ENCODE results near the gene GAS6.
"Not testable (repeated sequence)": the region's sequence is repeated elsewhere in the genome, so short reads cannot be mapped to it uniquely, and the experiment has no call there.

Gene GAS6

DNA sequence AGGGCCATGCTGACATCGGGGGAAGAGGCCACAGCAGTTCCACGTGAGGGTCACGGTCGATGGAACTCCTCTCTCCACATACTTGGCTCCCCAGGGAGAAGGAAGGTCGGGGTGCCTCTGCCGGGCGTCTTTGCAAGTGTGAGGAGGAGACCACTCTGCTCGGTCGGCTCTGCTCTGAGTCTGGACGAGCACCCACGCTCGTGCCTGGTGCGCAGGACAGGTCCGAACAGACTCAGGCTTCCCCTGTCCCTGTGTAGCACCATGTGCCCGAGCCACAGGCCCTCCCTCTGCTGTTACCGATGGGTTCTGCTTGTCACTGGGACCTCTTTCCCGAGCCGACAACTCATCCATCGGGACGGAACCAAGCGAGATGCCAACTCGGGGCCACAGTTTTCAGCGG lies 69.8 kb downstream of the GAS6 start:
- no peak overlapping the region for H3K27ac ChIP-seq (ENCODE audit: low read length)
- no peak overlapping the region for H3K4me3 ChIP-seq (ENCODE audit: low read length in 2 of 2)
- H3K27me3 ChIP-seq (ENCODE audit: control insufficient read depth in 1 of 2, insufficient read depth in 2 of 2, low read length in 2 of 2), result peaks cover 0 to 8% of the 10 kb centered on the region in 2 donors

DNA sequence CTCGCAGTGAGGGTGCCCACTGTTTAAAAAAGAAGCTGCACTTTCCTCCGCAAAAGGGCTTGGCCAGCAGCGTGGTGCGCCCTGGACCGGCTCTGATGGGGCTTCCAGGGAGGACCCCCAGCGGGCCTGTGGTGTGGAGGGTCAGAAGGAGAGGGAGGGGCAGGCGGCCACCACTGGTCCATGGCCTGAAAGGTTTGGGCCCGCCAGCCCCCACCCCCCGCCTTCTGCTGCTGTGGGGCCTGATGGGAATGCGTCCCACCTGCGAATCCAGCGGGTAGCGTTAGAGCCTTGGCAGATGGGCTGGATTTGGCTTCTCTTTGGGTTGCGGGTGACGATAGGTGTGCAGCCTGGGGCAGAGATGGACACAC lies 70.2 kb downstream of the GAS6 start:
- Histone ChIP-seq H3K27ac (ENCODE audit: low read length) (no peak overlapping the region), H3K36me3 (ENCODE audit: control insufficient read depth in 2 of 2, insufficient read depth in 2 of 2, low read length in 2 of 2) (no peaks in the 10 kb centered on the region), H3K4me1 (ENCODE audit: control insufficient read depth, insufficient read depth, low read length) (no peaks in the 10 kb centered on the region), H3K4me3 (ENCODE audit: low read length in 2 of 2) (no peak overlapping the region), H3K27me3 (ENCODE audit: control insufficient read depth in 1 of 2, insufficient read depth in 2 of 2, low read length in 2 of 2) (peaks cover 0 to 8% of the 10 kb centered on the region in 2 donors), H3K9ac (ENCODE audit: low read length in 2 of 2) (no peak overlapping the region), H3K9me3 (ENCODE audit: control insufficient read depth in 2 of 2, low read length in 2 of 2) (no peaks in the 10 kb centered on the region)

More for the DNA sequence above, 69.8 kb downstream of the GAS6 start:
- no peaks in the 10 kb centered on the region for H3K4me1 ChIP-seq (ENCODE audit: control insufficient read depth, insufficient read depth, low read length)
- no peaks in the 10 kb centered on the region for H3K9me3 ChIP-seq (ENCODE audit: control insufficient read depth in 2 of 2, low read length in 2 of 2)
- H3K36me3 ChIP-seq (ENCODE audit: control insufficient read depth in 2 of 2, insufficient read depth in 2 of 2, low read length in 2 of 2), result no peaks in the 10 kb centered on the region
- no peak overlapping the region for H3K9ac ChIP-seq (ENCODE audit: low read length in 2 of 2)

- Histone ChIP-seq H3K9me3 (ENCODE audit: control insufficient read depth in 2 of 2, low read length in 2 of 2) (no peaks in the 10 kb centered on the region), H3K27me3 (ENCODE audit: control insufficient read depth in 1 of 2, insufficient read depth in 2 of 2, low read length in 2 of 2) (peaks cover 0 to 8% of the 10 kb centered on the region in 2 donors), H3K4me1 (ENCODE audit: control insufficient read depth, insufficient read depth, low read length) (no peaks in the 10 kb centered on the region), H3K9ac (ENCODE audit: low read length in 2 of 2) (no peak overlapping the region), H3K4me3 (ENCODE audit: low read length in 2 of 2) (no peak overlapping the region), H3K36me3 (ENCODE audit: control insufficient read depth in 2 of 2, insufficient read depth in 2 of 2, low read length in 2 of 2) (no peaks in the 10 kb centered on the region), H3K27ac (ENCODE audit: low read length) (no peak overlapping the region)
Measured at GRCh38 chr13:113792886-113793717, 70.8 kb downstream of the GAS6 start.

GRCh38 chr13:113792236-113792770 lies 71.6 kb downstream of the GAS6 start:
- H3K9me3 ChIP-seq (ENCODE audit: control insufficient read depth in 2 of 2, low read length in 2 of 2), result no peaks in the 10 kb centered on the region
- H3K36me3 ChIP-seq (ENCODE audit: control insufficient read depth in 2 of 2, insufficient read depth in 2 of 2, low read length in 2 of 2), result no peaks in the 10 kb centered on the region
- no peak overlapping the region for H3K9ac ChIP-seq (ENCODE audit: low read length in 2 of 2)
- no peak overlapping the region for H3K4me3 ChIP-seq (ENCODE audit: low read length in 2 of 2)
- H3K27me3 ChIP-seq (ENCODE audit: control insufficient read depth in 1 of 2, insufficient read depth in 2 of 2, low read length in 2 of 2), result peaks cover 0 to 10% of the 10 kb centered on the region in 2 donors
- H3K27ac ChIP-seq (ENCODE audit: low read length), result no peak overlapping the region
- no peaks in the 10 kb centered on the region for H3K4me1 ChIP-seq (ENCODE audit: control insufficient read depth, insufficient read depth, low read length)

GRCh38 chr13:113791761-113792160 lies 72.1 kb downstream of the GAS6 start:
- H3K9me3 ChIP-seq (ENCODE audit: control insufficient read depth in 2 of 2, low read length in 2 of 2), result no peaks in the 10 kb centered on the region

DNA sequence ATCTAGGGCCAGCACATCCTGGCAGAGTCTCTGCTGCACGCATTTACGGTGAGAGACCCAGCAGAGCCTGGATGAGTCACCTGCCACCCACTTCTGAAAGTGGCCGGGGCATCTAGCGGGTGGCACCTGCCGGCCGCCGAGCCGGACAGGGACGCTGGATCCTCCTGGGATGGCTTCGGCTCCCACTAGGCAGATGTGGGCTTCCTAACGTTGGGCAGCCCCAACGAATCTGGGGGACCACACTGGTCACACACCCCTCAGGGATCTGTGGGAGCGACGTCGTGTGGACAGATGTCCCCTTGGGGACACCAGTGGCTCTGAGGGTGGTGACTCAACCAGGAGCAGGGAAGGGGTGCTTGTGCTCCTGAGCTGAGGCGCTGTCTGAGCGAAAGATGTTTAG lies 72.7 kb downstream of the GAS6 start:
- no peaks in the 10 kb centered on the region for H3K36me3 ChIP-seq (ENCODE audit: control insufficient read depth in 2 of 2, insufficient read depth in 2 of 2, low read length in 2 of 2)
- H3K4me1 ChIP-seq (ENCODE audit: control insufficient read depth, insufficient read depth, low read length), result no peaks in the 10 kb centered on the region
- no peak overlapping the region for H3K9ac ChIP-seq (ENCODE audit: low read length in 2 of 2)
- H3K27me3 ChIP-seq (ENCODE audit: control insufficient read depth in 1 of 2, insufficient read depth in 2 of 2, low read length in 2 of 2), result peaks cover 0 to 10% of the 10 kb centered on the region in 2 donors
- H3K27ac ChIP-seq (ENCODE audit: low read length), result no peak overlapping the region
- no peaks in the 10 kb centered on the region for H3K9me3 ChIP-seq (ENCODE audit: control insufficient read depth in 2 of 2, low read length in 2 of 2)
- no peak overlapping the region for H3K4me3 ChIP-seq (ENCODE audit: low read length in 2 of 2)

More at GRCh38 chr13:113791761-113792160, 72.1 kb downstream of the GAS6 start:
- no peak overlapping the region for H3K9ac ChIP-seq (ENCODE audit: low read length in 2 of 2)
- H3K27ac ChIP-seq (ENCODE audit: low read length), result no peak overlapping the region
- no peaks in the 10 kb centered on the region for H3K4me1 ChIP-seq (ENCODE audit: control insufficient read depth, insufficient read depth, low read length)
- peaks cover 0 to 10% of the 10 kb centered on the region in 2 donors for H3K27me3 ChIP-seq (ENCODE audit: control insufficient read depth in 1 of 2, insufficient read depth in 2 of 2, low read length in 2 of 2)
- H3K36me3 ChIP-seq (ENCODE audit: control insufficient read depth in 2 of 2, insufficient read depth in 2 of 2, low read length in 2 of 2), result no peaks in the 10 kb centered on the region
- H3K4me3 ChIP-seq (ENCODE audit: low read length in 2 of 2), result no peak overlapping the region

- not testable (repeated sequence) for H3K4me1 ChIP-seq (ENCODE audit: control insufficient read depth, insufficient read depth, low read length); H3K27me3 ChIP-seq (ENCODE audit: control insufficient read depth in 1 of 2, insufficient read depth in 2 of 2, low read length in 2 of 2); H3K36me3 ChIP-seq (ENCODE audit: control insufficient read depth in 2 of 2, insufficient read depth in 2 of 2, low read length in 2 of 2); H3K9ac ChIP-seq (ENCODE audit: low read length in 2 of 2); H3K4me3 ChIP-seq (ENCODE audit: low read length in 2 of 2); H3K9me3 ChIP-seq (ENCODE audit: control insufficient read depth in 2 of 2, low read length in 2 of 2); H3K27ac ChIP-seq (ENCODE audit: low read length)
Measured at GRCh38 chr13:113789931-113790330, 73.9 kb downstream of the GAS6 start.

DNA sequence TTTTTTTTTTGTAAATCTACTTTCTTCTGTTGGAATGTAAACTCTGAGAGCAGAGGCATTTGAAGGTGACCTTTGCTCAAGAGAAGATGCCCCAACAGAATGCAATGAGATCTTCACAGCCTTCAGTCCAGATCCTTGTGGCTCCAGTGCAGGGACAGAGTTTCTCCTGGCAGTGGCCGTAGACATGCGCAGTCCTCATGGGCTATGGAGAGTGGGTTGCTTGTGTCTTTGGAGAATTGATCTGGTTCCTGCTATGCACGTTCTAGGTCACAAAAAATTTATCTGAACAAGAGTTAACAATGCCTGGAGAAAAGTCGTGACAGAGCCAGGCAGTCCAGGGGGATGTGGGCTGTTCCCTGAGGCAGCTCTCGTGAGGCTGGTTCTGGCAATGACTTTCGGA lies 74.7 kb downstream of the GAS6 start:
- H3K36me3 ChIP-seq (ENCODE audit: control insufficient read depth in 2 of 2, insufficient read depth in 2 of 2, low read length in 2 of 2), result no peaks in the 10 kb centered on the region
- H3K4me1 ChIP-seq (ENCODE audit: control insufficient read depth, insufficient read depth, low read length), result no peaks in the 10 kb centered on the region
- H3K4me3 ChIP-seq (ENCODE audit: low read length in 2 of 2), result no peak overlapping the region
- H3K9ac ChIP-seq (ENCODE audit: low read length in 2 of 2), result no peak overlapping the region
- H3K9me3 ChIP-seq (ENCODE audit: control insufficient read depth in 2 of 2, low read length in 2 of 2), result no peaks in the 10 kb centered on the region
- no peak overlapping the region for H3K27ac ChIP-seq (ENCODE audit: low read length)
- peaks cover 0 to 5% of the 10 kb centered on the region in 2 donors for H3K27me3 ChIP-seq (ENCODE audit: control insufficient read depth in 1 of 2, insufficient read depth in 2 of 2, low read length in 2 of 2)

DNA sequence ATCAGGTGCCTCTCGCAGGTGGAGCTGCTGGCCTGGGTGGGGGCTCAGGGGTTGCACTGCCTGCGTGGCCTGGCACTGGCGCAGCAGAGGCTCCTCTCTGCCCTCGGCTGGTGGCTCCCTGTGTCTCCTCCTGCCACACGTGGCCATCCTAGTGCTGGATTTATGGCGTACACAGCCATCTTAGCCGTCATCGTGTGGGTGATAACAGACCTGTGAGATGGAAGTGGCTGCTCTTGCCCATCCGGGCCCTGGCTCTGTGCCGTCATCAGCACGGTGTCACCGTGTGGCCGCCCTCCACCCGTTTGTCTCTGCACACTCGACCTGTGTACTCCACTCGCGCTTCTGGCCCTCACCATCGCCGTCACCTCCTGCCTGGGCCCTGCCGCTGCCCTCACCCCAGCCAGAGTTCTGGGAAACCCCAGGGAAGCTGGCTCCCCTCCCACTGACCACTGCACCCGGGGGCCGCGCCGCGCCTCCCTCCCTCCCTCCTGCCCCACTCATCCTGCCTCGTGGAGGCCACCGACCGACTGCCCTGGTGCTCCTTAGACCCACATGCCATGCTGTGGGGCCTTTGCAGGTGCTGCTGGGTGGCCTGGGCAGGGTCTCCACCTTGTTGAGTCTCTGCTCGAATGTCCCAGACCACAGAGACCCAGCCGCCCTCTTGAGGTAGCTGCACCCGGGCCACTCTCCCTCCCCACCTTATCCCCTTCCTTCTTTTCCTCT lies 75.3 kb downstream of the GAS6 start:
- Histone ChIP-seq H3K9ac (ENCODE audit: low read length in 2 of 2) (no peak overlapping the region), H3K36me3 (ENCODE audit: control insufficient read depth in 2 of 2, insufficient read depth in 2 of 2, low read length in 2 of 2) (no peaks in the 10 kb centered on the region), H3K4me3 (ENCODE audit: low read length in 2 of 2) (no peak overlapping the region), H3K27me3 (ENCODE audit: control insufficient read depth in 1 of 2, insufficient read depth in 2 of 2, low read length in 2 of 2) (peaks cover 0 to 5% of the 10 kb centered on the region in 2 donors), H3K27ac (ENCODE audit: low read length) (no peak overlapping the region), H3K4me1 (ENCODE audit: control insufficient read depth, insufficient read depth, low read length) (no peaks in the 10 kb centered on the region), H3K9me3 (ENCODE audit: control insufficient read depth in 2 of 2, low read length in 2 of 2) (no peaks in the 10 kb centered on the region)

- H3K27ac ChIP-seq (ENCODE audit: low read length), result no peak overlapping the region
- H3K9ac ChIP-seq (ENCODE audit: low read length in 2 of 2), result no peak overlapping the region
Measured at GRCh38 chr13:113787694-113788093, 76.2 kb downstream of the GAS6 start.

More at GRCh38 chr13:113787694-113788093, 76.2 kb downstream of the GAS6 start:
- H3K4me3 ChIP-seq (ENCODE audit: low read length in 2 of 2), result no peak overlapping the region
- no peaks in the 10 kb centered on the region for H3K4me1 ChIP-seq (ENCODE audit: control insufficient read depth, insufficient read depth, low read length)
- peaks cover 0 to 2% of the 10 kb centered on the region in 2 donors for H3K27me3 ChIP-seq (ENCODE audit: control insufficient read depth in 1 of 2, insufficient read depth in 2 of 2, low read length in 2 of 2)
- no peaks in the 10 kb centered on the region for H3K36me3 ChIP-seq (ENCODE audit: control insufficient read depth in 2 of 2, insufficient read depth in 2 of 2, low read length in 2 of 2)
- no peaks in the 10 kb centered on the region for H3K9me3 ChIP-seq (ENCODE audit: control insufficient read depth in 2 of 2, low read length in 2 of 2)
